ENCODE measurements around the gene MYCBPAP. TPM values are rescaled to one million over a fixed set of nuclear protein-coding genes. Genes with fewer than 3 reads are reported as not detected.

MYCBPAP gene
- total RNA-seq (2014; rRNA removed; shearing (Covaris generic); ENCODE audit: low replicate concordance): 1.1 and 9.3 TPM in 2 replicates

GRCh38 chr17:50507871-50508572 is at the start of gene MYCBPAP:
MYCBPAP (plus strand) TSS chr17:50508439; CDS start chr17:50508675, 236 bp downstream.
- peak; percentile 64 for DNase-seq (ENCODE audit: low read depth)
- in situ Hi-C loops (cut with HindIII; ENCODE audit: low pct_unique_long_range_greater_than_20kb, low sequenced_read_pairs): no loop called here

- DNase-seq (ENCODE audit: low read depth): peak; percentile 15
Measured at GRCh38 chr17:50458701-50459676, 49.2 kb upstream of the MYCBPAP start.

GRCh38 chr17:50459756-50460155 is 48.5 kb upstream of the MYCBPAP start:
- in situ Hi-C loops (cut with HindIII; ENCODE audit: low pct_unique_long_range_greater_than_20kb, low sequenced_read_pairs): no loop called here
- DNase-seq (ENCODE audit: low read depth): no peak

More at GRCh38 chr17:50458701-50459676, 49.2 kb upstream of the MYCBPAP start:
- in situ Hi-C loops (cut with HindIII; ENCODE audit: low pct_unique_long_range_greater_than_20kb, low sequenced_read_pairs): no loop called here

GRCh38 chr17:50460831-50461526 is 47.3 kb upstream of the MYCBPAP start:
- in situ Hi-C loops (cut with HindIII; ENCODE audit: low pct_unique_long_range_greater_than_20kb, low sequenced_read_pairs): no loop called here
- no peak for DNase-seq (ENCODE audit: low read depth)

- in situ Hi-C loops (cut with HindIII; ENCODE audit: low pct_unique_long_range_greater_than_20kb, low sequenced_read_pairs): no loop called here
- DNase-seq (ENCODE audit: low read depth): no peak
Measured at GRCh38 chr17:50461550-50462132, 46.6 kb upstream of the MYCBPAP start.

GRCh38 chr17:50462446-50462845 is 45.8 kb upstream of the MYCBPAP start:
- in situ Hi-C loops (cut with HindIII; ENCODE audit: low pct_unique_long_range_greater_than_20kb, low sequenced_read_pairs): no loop called here
- DNase-seq (ENCODE audit: low read depth): no peak

GRCh38 chr17:50464121-50464520 is 44.1 kb upstream of the MYCBPAP start:
- in situ Hi-C loops (cut with HindIII; ENCODE audit: low pct_unique_long_range_greater_than_20kb, low sequenced_read_pairs): no loop called here
- DNase-seq (ENCODE audit: low read depth): no peak

- in situ Hi-C loops (cut with HindIII; ENCODE audit: low pct_unique_long_range_greater_than_20kb, low sequenced_read_pairs): no loop called here
- no peak for DNase-seq (ENCODE audit: low read depth)
Measured at GRCh38 chr17:50464736-50465135, 43.5 kb upstream of the MYCBPAP start.

GRCh38 chr17:50465171-50465570 is 43.1 kb upstream of the MYCBPAP start:
- DNase-seq (ENCODE audit: low read depth): no peak
- in situ Hi-C loops (cut with HindIII; ENCODE audit: low pct_unique_long_range_greater_than_20kb, low sequenced_read_pairs): no loop called here

- in situ Hi-C loops (cut with HindIII; ENCODE audit: low pct_unique_long_range_greater_than_20kb, low sequenced_read_pairs): no loop called here
- no peak for DNase-seq (ENCODE audit: low read depth)
Measured at GRCh38 chr17:50465635-50466034, 42.6 kb upstream of the MYCBPAP start.

- in situ Hi-C loops (cut with HindIII; ENCODE audit: low pct_unique_long_range_greater_than_20kb, low sequenced_read_pairs): no loop called here
- no peak for DNase-seq (ENCODE audit: low read depth)
Measured at GRCh38 chr17:50466371-50467113, 41.7 kb upstream of the MYCBPAP start.

- in situ Hi-C loops (cut with HindIII; ENCODE audit: low pct_unique_long_range_greater_than_20kb, low sequenced_read_pairs): no loop called here
Measured at GRCh38 chr17:50467114-50467854, 41.0 kb upstream of the MYCBPAP start.

GRCh38 chr17:50467855-50468303 is 40.4 kb upstream of the MYCBPAP start:
- DNase-seq (ENCODE audit: low read depth): no peak
- in situ Hi-C loops (cut with HindIII; ENCODE audit: low pct_unique_long_range_greater_than_20kb, low sequenced_read_pairs): no loop called here

More at GRCh38 chr17:50467114-50467854, 41.0 kb upstream of the MYCBPAP start:
- no peak for DNase-seq (ENCODE audit: low read depth)

- in situ Hi-C loops (cut with HindIII; ENCODE audit: low pct_unique_long_range_greater_than_20kb, low sequenced_read_pairs): no loop called here
- no peak for DNase-seq (ENCODE audit: low read depth)
Measured at GRCh38 chr17:50468304-50469207, 39.7 kb upstream of the MYCBPAP start, which contains the start of gene CHAD. CHAD (minus strand) TSS chr17:50468880; CDS start chr17:50468813, 67 bp downstream.

- in situ Hi-C loops (cut with HindIII; ENCODE audit: low pct_unique_long_range_greater_than_20kb, low sequenced_read_pairs): no loop called here
- DNase-seq (ENCODE audit: low read depth): no peak
Measured at GRCh38 chr17:50469208-50469605, 39.0 kb upstream of the MYCBPAP start.

All from Caki2 (cell line).